Measurements from ENCODE around the gene KLHDC10.

GRCh38 chr7:130134106-130134636, 63.8 kb downstream of the KLHDC10 start:
- TF ChIP-seq EZH2 (IDR thresholded peaks at IDR 0.05; ENCODE audit: low read length), result no peak
- TF ChIP-seq CTCF (optimal IDR thresholded peaks at IDR 0.05 in 1 of 3, IDR thresholded peaks at IDR 0.05 in 1 of 3, conservative IDR thresholded peaks at IDR 0.05 in 1 of 3; ENCODE audit: extremely low read depth in 1 of 3, insufficient read depth in 2 of 3, low read length in 3 of 3), result no peak
